ENCODE measurements around the gene CAPN9. TPM values are rescaled to one million over a fixed set of nuclear protein-coding genes. Genes with fewer than 3 reads are reported as not detected.
A peak's percentile ranks its signal among the peaks of the same experiment; 100 is the strongest.
"Not testable (repeated sequence)": the region's sequence is repeated elsewhere in the genome, so short reads cannot be mapped to it uniquely, and the experiment has no call there.

Gene CAPN9
- total RNA-seq, 2 donors from 2014 or later: 1.2 TPM; not detected in 1

GRCh38 chr1:230842801-230843200 is 95.6 kb downstream of the CAPN9 start:
- no peak for ATAC-seq (ENCODE audit: insufficient number of reproducible peaks, low FRiP score, low read depth)

GRCh38 chr1:230843503-230844309 is 96.5 kb downstream of the CAPN9 start:
- no peak for ATAC-seq (ENCODE audit: insufficient number of reproducible peaks, low FRiP score, low read depth)
- peaks cover 29% of the 10 kb centered on the region for H3K36me3 ChIP-seq

More at GRCh38 chr1:230842801-230843200, 95.6 kb downstream of the CAPN9 start:
- Histone ChIP-seq H3K36me3 (peaks cover 38% of the 10 kb centered on the region), H3K4me1 (ENCODE audit: control insufficient read depth in 1 of 2, low read depth in 2 of 2) (peaks cover 27 to 50% of the 10 kb centered on the region in 2 donors), H3K27me3 (replicated peaks; ENCODE audit: insufficient read depth) (no peaks in the 10 kb centered on the region), H3K4me3 (no peak overlapping the region), H3K27ac (peak overlapping the region in 1 of 2 donors; percentile 27), H3K9me3 (no peaks in the 10 kb centered on the region)
- TF ChIP-seq CTCF (IDR thresholded peaks at IDR 0.05): no peak
- DNase-seq (ENCODE audit: low spot score): no peak

GRCh38 chr1:230844561-230844960 is 97.4 kb downstream of the CAPN9 start:
- Histone ChIP-seq H3K27ac (peak overlapping the region; percentile 18 to 34), H3K4me1 (ENCODE audit: control insufficient read depth in 1 of 2, low read depth in 2 of 2) (peaks cover 41 to 59% of the 10 kb centered on the region in 2 donors), H3K9me3 (no peaks in the 10 kb centered on the region), H3K4me3 (no peak overlapping the region), H3K27me3 (replicated peaks; ENCODE audit: insufficient read depth) (no peaks in the 10 kb centered on the region), H3K36me3 (peaks cover 26% of the 10 kb centered on the region)
- ATAC-seq (ENCODE audit: insufficient number of reproducible peaks, low FRiP score, low read depth) (no peak), DNase-seq (ENCODE audit: low spot score) (no peak)
- no peak for TF ChIP-seq CTCF (IDR thresholded peaks at IDR 0.05)

More at GRCh38 chr1:230843503-230844309, 96.5 kb downstream of the CAPN9 start:
- no peaks in the 10 kb centered on the region for H3K27me3 ChIP-seq (replicated peaks; ENCODE audit: insufficient read depth)
- DNase-seq (ENCODE audit: low spot score): no peak
- H3K4me1 ChIP-seq (ENCODE audit: control insufficient read depth in 1 of 2, low read depth in 2 of 2): peaks cover 35 to 59% of the 10 kb centered on the region in 2 donors
- H3K9me3 ChIP-seq: no peaks in the 10 kb centered on the region
- no peak overlapping the region for H3K4me3 ChIP-seq
- no peak for TF ChIP-seq CTCF (IDR thresholded peaks at IDR 0.05)
- peak overlapping the region in 1 of 2 donors; percentile 34 for H3K27ac ChIP-seq

- peaks cover 47 to 61% of the 10 kb centered on the region in 2 donors for H3K4me1 ChIP-seq (ENCODE audit: control insufficient read depth in 1 of 2, low read depth in 2 of 2)
- H3K27me3 ChIP-seq (replicated peaks; ENCODE audit: insufficient read depth); ATAC-seq (ENCODE audit: insufficient number of reproducible peaks, low FRiP score, low read depth); DNase-seq (ENCODE audit: low spot score); H3K9me3 ChIP-seq; H3K4me3 ChIP-seq: not testable (repeated sequence)
- peaks cover 26% of the 10 kb centered on the region for H3K36me3 ChIP-seq
- H3K27ac ChIP-seq: peak overlapping the region; percentile 18 to 34
These were observed 98.0 kb downstream of the CAPN9 start for GRCh38 chr1:230845184-230845583.

- Histone ChIP-seq H3K4me3 (no peak overlapping the region), H3K36me3 (peaks cover 18% of the 10 kb centered on the region), H3K27ac (peak overlapping the region; percentile 96 to 97), H3K9me3 (no peaks in the 10 kb centered on the region), H3K27me3 (replicated peaks; ENCODE audit: insufficient read depth) (no peaks in the 10 kb centered on the region), H3K4me1 (ENCODE audit: control insufficient read depth in 1 of 2, low read depth in 2 of 2) (peaks cover 55 to 56% of the 10 kb centered on the region in 2 donors)
- no peak for TF ChIP-seq CTCF (IDR thresholded peaks at IDR 0.05)
- DNase-seq (ENCODE audit: low spot score) (no peak), ATAC-seq (ENCODE audit: insufficient number of reproducible peaks, low FRiP score, low read depth) (no peak)
These were observed 101.0 kb downstream of the CAPN9 start for GRCh38 chr1:230848235-230848634.
